ENCODE measurements around the gene IQSEC1. TPM values are rescaled to one million over a fixed set of nuclear protein-coding genes. Genes with fewer than 3 reads are reported as not detected.

IQSEC1 gene
- total RNA-seq, 1 experiment from 2014 or later: 13.0 TPM

DNA sequence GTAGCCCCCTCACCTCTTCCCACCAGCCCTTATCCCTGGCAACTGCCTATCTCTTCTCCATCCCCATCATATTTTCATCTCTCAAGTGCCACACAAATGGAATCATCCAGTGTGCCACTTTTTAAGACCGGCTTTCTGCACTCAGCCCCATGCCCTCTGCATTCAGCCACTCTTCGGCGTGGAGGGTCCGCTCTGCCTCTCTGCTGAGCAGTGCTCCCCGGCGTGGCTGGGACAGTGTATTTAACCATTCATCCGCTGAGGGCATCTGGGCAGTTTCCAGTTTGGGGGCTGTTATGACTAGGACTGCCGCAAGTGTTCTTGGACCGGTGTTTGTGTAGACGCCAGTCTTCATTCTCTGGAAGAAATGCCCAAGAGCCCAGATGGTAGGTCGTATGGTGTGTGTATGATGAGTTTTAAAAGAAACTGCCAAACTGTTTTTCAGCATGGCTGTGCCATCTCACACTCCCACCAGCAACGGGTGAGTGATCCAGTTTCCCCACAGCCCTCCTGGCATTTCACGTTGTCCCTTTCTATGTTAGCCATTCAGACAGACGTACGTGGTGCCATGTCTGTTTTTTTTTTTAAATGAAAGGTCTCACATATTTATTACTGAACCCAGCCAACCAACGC is 20.9 kb downstream of the IQSEC1 start:
- TF ChIP-seq, protein P1, sequence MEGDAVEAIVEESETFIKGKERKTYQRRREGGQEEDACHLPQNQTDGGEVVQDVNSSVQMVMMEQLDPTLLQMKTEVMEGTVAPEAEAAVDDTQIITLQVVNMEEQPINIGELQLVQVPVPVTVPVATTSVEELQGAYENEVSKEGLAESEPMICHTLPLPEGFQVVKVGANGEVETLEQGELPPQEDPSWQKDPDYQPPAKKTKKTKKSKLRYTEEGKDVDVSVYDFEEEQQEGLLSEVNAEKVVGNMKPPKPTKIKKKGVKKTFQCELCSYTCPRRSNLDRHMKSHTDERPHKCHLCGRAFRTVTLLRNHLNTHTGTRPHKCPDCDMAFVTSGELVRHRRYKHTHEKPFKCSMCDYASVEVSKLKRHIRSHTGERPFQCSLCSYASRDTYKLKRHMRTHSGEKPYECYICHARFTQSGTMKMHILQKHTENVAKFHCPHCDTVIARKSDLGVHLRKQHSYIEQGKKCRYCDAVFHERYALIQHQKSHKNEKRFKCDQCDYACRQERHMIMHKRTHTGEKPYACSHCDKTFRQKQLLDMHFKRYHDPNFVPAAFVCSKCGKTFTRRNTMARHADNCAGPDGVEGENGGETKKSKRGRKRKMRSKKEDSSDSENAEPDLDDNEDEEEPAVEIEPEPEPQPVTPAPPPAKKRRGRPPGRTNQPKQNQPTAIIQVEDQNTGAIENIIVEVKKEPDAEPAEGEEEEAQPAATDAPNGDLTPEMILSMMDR (conservative IDR thresholded peaks at IDR 0.05; ENCODE audit: low read depth, low read length): no peak
- no peak for TF ChIP-seq EZH2 (IDR thresholded peaks at IDR 0.05; ENCODE audit: borderline replicate concordance, low read depth, low read length, poor library complexity, severe bottlenecking)
- Histone ChIP-seq H3K4me3 (ENCODE audit: low read depth, low read length, poor library complexity, severe bottlenecking) (no peak overlapping the region), H3K27me3 (replicated peaks; ENCODE audit: insufficient read depth, low read depth, low read length, poor library complexity) (no peaks in the 10 kb centered on the region), H3K9me3 (ENCODE audit: low read depth, low read length, poor library complexity, severe bottlenecking) (no peaks in the 10 kb centered on the region), H3K4me1 (ENCODE audit: insufficient read depth, low read length, poor library complexity, severe bottlenecking) (no peaks in the 10 kb centered on the region), H3K27ac (ENCODE audit: low read depth, low read length, poor library complexity, severe bottlenecking) (no peak overlapping the region), H3K36me3 (ENCODE audit: insufficient read depth, low read length, poor library complexity, severe bottlenecking) (no peaks in the 10 kb centered on the region)
- intact Hi-C loops (cut with micrococcal nuclease; ENCODE audit: unreplicated experiment): no loop called here
- no peak for DNase-seq (ENCODE audit: low spot score)
- CTCF ChIA-PET: no interaction called here
- POLR2A ChIA-PET (ENCODE audit: low non-redundant PET): no interaction called here
- BruUV-seq (replicated peaks): no TSS peak

DNA sequence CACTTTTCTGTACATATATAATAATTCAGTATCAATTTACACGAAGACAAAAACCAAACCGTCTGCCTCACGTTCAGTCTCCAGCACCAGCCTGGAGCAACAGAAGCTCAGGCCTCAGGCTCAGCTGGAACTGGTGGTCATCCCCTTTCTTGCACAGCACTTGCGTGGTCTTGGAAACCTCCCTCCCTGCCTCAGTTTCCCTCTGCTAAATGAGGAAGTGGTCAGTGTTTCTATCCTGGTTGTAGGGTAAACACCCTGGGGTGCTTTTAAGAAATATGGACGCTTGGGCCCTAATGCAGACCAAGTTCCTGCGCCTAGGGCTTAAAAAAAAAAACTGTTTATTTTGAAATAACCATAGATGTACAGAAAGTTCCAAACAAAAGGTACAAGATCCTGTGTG is 21.6 kb downstream of the IQSEC1 start:
- POLR2A ChIA-PET (ENCODE audit: low non-redundant PET): no interaction called here
- Histone ChIP-seq H3K9me3 (ENCODE audit: low read depth, low read length, poor library complexity, severe bottlenecking) (no peaks in the 10 kb centered on the region), H3K4me3 (ENCODE audit: low read depth, low read length, poor library complexity, severe bottlenecking) (no peak overlapping the region), H3K27me3 (replicated peaks; ENCODE audit: insufficient read depth, low read depth, low read length, poor library complexity) (no peaks in the 10 kb centered on the region), H3K36me3 (ENCODE audit: insufficient read depth, low read length, poor library complexity, severe bottlenecking) (no peaks in the 10 kb centered on the region), H3K27ac (ENCODE audit: low read depth, low read length, poor library complexity, severe bottlenecking) (no peak overlapping the region), H3K4me1 (ENCODE audit: insufficient read depth, low read length, poor library complexity, severe bottlenecking) (no peaks in the 10 kb centered on the region)
- no TSS peak for BruUV-seq (replicated peaks)
- CTCF ChIA-PET: no interaction called here
- no peak for TF ChIP-seq EZH2 (IDR thresholded peaks at IDR 0.05; ENCODE audit: borderline replicate concordance, low read depth, low read length, poor library complexity, severe bottlenecking)
- TF ChIP-seq, protein P1 (conservative IDR thresholded peaks at IDR 0.05; ENCODE audit: low read depth, low read length): no peak
- no peak for DNase-seq (ENCODE audit: low spot score)
- intact Hi-C loops (cut with micrococcal nuclease; ENCODE audit: unreplicated experiment): no loop called here

DNA sequence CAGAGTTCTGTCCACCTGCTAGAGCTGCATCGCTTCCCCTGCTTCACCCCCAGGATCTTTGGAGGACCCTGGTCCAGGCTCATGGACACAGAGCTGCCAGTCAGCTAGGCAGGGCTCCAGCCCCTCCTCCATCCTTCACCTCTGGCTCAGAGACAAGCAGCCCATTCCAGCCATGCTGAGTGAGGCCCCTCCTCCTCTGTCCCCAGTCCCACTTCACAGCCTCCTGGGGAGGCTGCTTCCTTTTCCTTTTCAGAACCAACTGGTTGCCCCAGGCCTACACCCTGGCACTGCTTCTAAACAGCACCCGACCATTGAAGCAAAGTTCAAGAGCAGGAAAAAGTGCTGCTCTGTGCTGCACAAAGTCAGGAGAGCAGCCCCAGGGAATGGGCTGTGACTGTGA is 22.2 kb downstream of the IQSEC1 start:
- TF ChIP-seq, protein P1 (conservative IDR thresholded peaks at IDR 0.05; ENCODE audit: low read depth, low read length): no peak
- TF ChIP-seq EZH2 (IDR thresholded peaks at IDR 0.05; ENCODE audit: borderline replicate concordance, low read depth, low read length, poor library complexity, severe bottlenecking): no peak
- Histone ChIP-seq H3K4me1 (ENCODE audit: insufficient read depth, low read length, poor library complexity, severe bottlenecking) (no peaks in the 10 kb centered on the region), H3K9me3 (ENCODE audit: low read depth, low read length, poor library complexity, severe bottlenecking) (no peaks in the 10 kb centered on the region), H3K4me3 (ENCODE audit: low read depth, low read length, poor library complexity, severe bottlenecking) (no peak overlapping the region), H3K36me3 (ENCODE audit: insufficient read depth, low read length, poor library complexity, severe bottlenecking) (no peaks in the 10 kb centered on the region), H3K27ac (ENCODE audit: low read depth, low read length, poor library complexity, severe bottlenecking) (no peak overlapping the region), H3K27me3 (replicated peaks; ENCODE audit: insufficient read depth, low read depth, low read length, poor library complexity) (no peaks in the 10 kb centered on the region)
- intact Hi-C loops (cut with micrococcal nuclease; ENCODE audit: unreplicated experiment): no loop called here
- no TSS peak for BruUV-seq (replicated peaks)
- no peak for DNase-seq (ENCODE audit: low spot score)
- CTCF ChIA-PET: no interaction called here
- POLR2A ChIA-PET (ENCODE audit: low non-redundant PET): no interaction called here

Measured in A673 (cell line).